KMS-11 (cell line): ENCODE measurements around the gene SLX9.

Source experiments
- H2AFZ ChIP-seq: fragments of 200-600 bp; sonication (generic); 2 replicates; pipeline ENCODE4 v1.6.1; 2016; ENCODE audit warnings: antibody characterized with exemption, mixed run types, low read depth
- H3K27ac ChIP-seq: fragments of 200-600 bp; sonication (generic); 2 replicates; pipeline ENCODE4 v1.6.1; 2016; ENCODE audit warnings: mild to moderate bottlenecking, mixed run types
- H3K27me3 ChIP-seq: fragments of 200-600 bp; sonication (generic); 2 replicates; pipeline ENCODE4 v1.6.1; 2017; ENCODE audit warnings: mild to moderate bottlenecking, low read depth, mixed run types, moderate library complexity; ENCODE audit not compliant: insufficient read depth
- H3K36me3 ChIP-seq: fragments of 200-600 bp; sonication (generic); 2 replicates; pipeline ENCODE4 v1.6.1; 2017; ENCODE audit warnings: mild to moderate bottlenecking, mixed run types; ENCODE audit not compliant: insufficient read depth
- H3K4me1 ChIP-seq: fragments of 200-600 bp; sonication (generic); 2 replicates; pipeline ENCODE4 v1.6.1; 2016; ENCODE audit warnings: mild to moderate bottlenecking, low read depth, mixed run types; ENCODE audit not compliant: poor library complexity, severe bottlenecking
- H3K4me2 ChIP-seq: fragments of 200-600 bp; sonication (generic); 2 replicates; pipeline ENCODE4 v1.7.0; 2016; ENCODE audit warnings: mild to moderate bottlenecking, mixed run types
- H3K4me3 ChIP-seq: fragments of 200-600 bp; sonication (generic); IDR thresholded peaks from 2 replicates; pipeline ENCODE4 v1.6.1; 2017; ENCODE audit warnings: low read depth, low read length, mixed read lengths; ENCODE audit not compliant: insufficient read depth
- H3K79me2 ChIP-seq: fragments of 200-600 bp; sonication (generic); 2 replicates; pipeline ENCODE4 v1.6.1; 2016; ENCODE audit warnings: low read depth, mixed run types; ENCODE audit not compliant: insufficient read depth
- H3K9ac ChIP-seq: fragments of 200-600 bp; sonication (generic); 2 replicates; pipeline ENCODE4 v1.6.1; 2016; ENCODE audit warnings: mild to moderate bottlenecking, mixed run types
- H4K20me1 ChIP-seq: fragments of 200-600 bp; sonication (generic); 2 replicates; pipeline ENCODE4 v1.6.1; 2016; ENCODE audit warnings: mild to moderate bottlenecking, mixed run types; ENCODE audit not compliant: insufficient read depth
- TF ChIP-seq, protein P1 (sequence below): fragments of 200-600 bp; sonication (generic); conservative IDR thresholded peaks from 2 replicates; pipeline ENCODE4 v1.6.1; 2017; ENCODE audit warnings: low read depth, mild to moderate bottlenecking, antibody characterized with exemption, low read length, moderate library complexity, mixed read lengths

Gene SLX9

DNA sequence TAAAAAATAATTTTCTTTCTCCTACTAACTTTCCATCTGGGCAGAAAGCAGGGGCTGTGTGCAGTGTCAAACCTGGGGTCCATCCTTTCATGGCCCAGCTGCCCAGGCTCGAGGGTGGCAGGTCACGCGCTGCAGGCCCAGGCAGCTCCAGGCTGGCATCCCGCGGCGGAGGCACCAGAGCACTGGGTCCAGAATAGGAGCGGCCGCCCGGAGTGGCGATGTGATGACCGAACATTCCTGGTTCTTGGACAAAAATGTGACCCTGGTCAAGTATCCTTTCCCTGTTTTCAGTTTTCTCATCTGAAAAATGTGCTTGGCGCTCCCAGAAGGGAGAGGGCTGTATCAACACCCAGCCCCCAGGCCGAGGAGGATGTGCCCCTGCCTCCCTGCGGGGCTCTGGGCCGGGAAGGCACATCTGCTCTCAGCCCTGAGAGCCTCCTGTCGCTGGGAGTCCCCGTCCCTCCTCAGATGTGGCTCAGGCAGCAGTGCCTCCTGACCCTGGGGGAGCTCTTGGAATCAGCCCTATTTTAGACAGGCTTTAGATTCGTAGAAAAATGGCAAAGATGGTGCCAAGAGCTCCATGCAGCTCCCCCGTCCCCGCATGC lies 29.3 kb downstream of the SLX9 start:
- no peak overlapping the region for H3K27ac ChIP-seq
- H3K9ac ChIP-seq: no peak overlapping the region
- H3K4me1 ChIP-seq: peaks cover 8% of the 10 kb centered on the region
- no peak overlapping the region for H3K4me3 ChIP-seq
- no peaks in the 10 kb centered on the region for H3K27me3 ChIP-seq
- TF ChIP-seq, protein P1, sequence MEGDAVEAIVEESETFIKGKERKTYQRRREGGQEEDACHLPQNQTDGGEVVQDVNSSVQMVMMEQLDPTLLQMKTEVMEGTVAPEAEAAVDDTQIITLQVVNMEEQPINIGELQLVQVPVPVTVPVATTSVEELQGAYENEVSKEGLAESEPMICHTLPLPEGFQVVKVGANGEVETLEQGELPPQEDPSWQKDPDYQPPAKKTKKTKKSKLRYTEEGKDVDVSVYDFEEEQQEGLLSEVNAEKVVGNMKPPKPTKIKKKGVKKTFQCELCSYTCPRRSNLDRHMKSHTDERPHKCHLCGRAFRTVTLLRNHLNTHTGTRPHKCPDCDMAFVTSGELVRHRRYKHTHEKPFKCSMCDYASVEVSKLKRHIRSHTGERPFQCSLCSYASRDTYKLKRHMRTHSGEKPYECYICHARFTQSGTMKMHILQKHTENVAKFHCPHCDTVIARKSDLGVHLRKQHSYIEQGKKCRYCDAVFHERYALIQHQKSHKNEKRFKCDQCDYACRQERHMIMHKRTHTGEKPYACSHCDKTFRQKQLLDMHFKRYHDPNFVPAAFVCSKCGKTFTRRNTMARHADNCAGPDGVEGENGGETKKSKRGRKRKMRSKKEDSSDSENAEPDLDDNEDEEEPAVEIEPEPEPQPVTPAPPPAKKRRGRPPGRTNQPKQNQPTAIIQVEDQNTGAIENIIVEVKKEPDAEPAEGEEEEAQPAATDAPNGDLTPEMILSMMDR: no peak
- peaks cover 10% of the 10 kb centered on the region for H3K79me2 ChIP-seq
- H3K4me2 ChIP-seq: no peak overlapping the region
- H2AFZ ChIP-seq: no peak overlapping the region
- no peaks in the 10 kb centered on the region for H4K20me1 ChIP-seq
- 0 out of 2 replicates have a peak, but pooled peaks cover 3% of the 10 kb centered on the region for H3K36me3 ChIP-seq

GRCh38 chr21:44969931-44970755 lies 30.3 kb downstream of the SLX9 start:
- Histone ChIP-seq H3K27ac (no peak overlapping the region), H3K4me3 (no peak overlapping the region), H3K4me2 (no peak overlapping the region), H3K36me3 (0 out of 2 replicates have a peak, but pooled peaks cover 3% of the 10 kb centered on the region), H2AFZ (no peak overlapping the region), H3K9ac (no peak overlapping the region), H3K4me1 (peaks cover 3% of the 10 kb centered on the region), H4K20me1 (no peaks in the 10 kb centered on the region; the same call in 1 of the 2 replicates), H3K79me2 (peaks cover 4% of the 10 kb centered on the region), H3K27me3 (no peaks in the 10 kb centered on the region)
- TF ChIP-seq, protein P1: no peak

DNA sequence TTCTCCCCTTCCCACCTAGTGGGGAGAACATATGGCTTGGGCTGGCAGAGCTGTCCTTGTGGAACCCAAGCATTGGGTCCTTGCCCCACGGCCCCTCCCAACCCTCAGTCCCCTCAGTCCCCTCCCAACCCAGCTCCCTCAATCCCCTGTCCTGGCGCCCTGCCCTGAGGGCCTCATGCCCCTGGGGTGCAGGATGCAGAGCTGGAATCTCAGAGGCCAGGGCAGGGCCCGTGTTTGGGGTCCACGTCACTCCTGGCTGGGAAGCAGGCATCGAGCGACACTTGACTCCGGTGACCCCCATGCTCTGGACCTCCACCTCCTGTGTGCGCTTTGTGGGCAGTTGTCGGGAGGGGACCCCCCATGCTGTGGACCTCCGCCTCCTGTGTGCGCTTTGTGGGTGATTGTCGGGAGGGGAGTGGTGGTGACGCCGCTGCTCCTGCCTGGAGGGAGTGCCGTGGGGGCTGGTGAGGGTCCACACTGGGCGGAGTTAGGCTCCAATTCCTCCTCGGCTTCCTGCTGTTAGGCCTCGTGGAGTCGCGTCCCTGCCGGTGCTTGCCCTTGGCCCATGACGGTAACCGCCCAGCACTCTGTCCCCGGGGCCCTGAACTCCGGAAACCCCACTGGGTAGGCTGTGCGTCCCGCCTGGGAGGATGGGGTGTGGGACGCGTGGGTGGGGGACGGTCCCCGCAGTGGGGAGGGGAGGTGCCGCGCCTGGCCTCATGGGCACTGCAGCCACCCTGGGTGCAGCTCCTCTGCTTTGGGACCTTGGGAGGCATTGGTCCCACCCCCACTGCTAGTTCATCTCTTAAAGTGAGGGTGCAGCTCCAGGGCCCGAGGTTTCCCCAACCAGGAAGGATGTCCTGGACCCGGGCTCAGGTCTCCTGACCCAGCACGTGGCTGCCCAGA lies 31.2 kb downstream of the SLX9 start:
- Histone ChIP-seq H3K9ac (no peak overlapping the region), H3K36me3 (0 out of 2 replicates have a peak, but pooled peaks cover 3% of the 10 kb centered on the region), H4K20me1 (no peaks in the 10 kb centered on the region; the same call in 1 of the 2 replicates), H3K4me3 (no peak overlapping the region), H3K27ac (no peak overlapping the region), H3K27me3 (no peaks in the 10 kb centered on the region), H3K79me2 (no peaks in the 10 kb centered on the region), H3K4me1 (no peaks in the 10 kb centered on the region), H2AFZ (no peak overlapping the region), H3K4me2 (no peak overlapping the region)
- TF ChIP-seq, protein P1: no peak

DNA sequence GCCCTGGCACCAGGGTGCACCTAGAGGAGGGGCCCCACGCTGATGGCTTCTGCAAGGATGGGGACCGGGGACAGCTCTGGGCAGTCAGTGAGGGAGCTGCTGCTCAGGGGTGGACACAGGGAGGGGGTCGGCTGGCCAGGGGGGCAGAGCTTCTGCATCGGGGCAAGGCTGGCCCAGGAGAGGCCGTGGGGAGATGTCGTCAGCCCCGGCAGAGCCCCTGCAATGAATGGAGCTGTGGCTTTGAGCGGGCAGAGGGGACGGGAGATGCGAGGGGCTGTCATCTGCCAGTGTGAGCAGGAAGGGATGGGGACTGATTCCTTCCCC lies 31.8 kb downstream of the SLX9 start:
- Histone ChIP-seq H3K4me1 (no peaks in the 10 kb centered on the region), H4K20me1 (no peaks in the 10 kb centered on the region; the same call in 1 of the 2 replicates), H2AFZ (no peak overlapping the region), H3K36me3 (0 out of 2 replicates have a peak, but pooled peaks cover 3% of the 10 kb centered on the region), H3K27ac (no peak overlapping the region), H3K9ac (no peak overlapping the region), H3K4me3 (no peak overlapping the region), H3K4me2 (no peak overlapping the region), H3K27me3 (no peaks in the 10 kb centered on the region), H3K79me2 (no peaks in the 10 kb centered on the region)
- TF ChIP-seq, protein P1: no peak
